Breast epithelium (tissue), 4 donors: ENCODE results near the gene SLC15A2. TPM values are rescaled to one million over a fixed set of nuclear protein-coding genes. Genes with fewer than 3 reads are reported as not detected.

ENCODE experiments used
- DNase-seq, 2 donors: peaks; one replicate each; pipeline ENCODE4 v3.0.0-alpha.2; 2019; ENCODE audit warnings: low spot score in 2 of 2
- H3K27ac ChIP-seq, 2 donors: fragments of 200-600 bp; sonication (generic) in 1 of 2; one replicate each; pipeline ENCODE4 v1.5.1; 2016 to 2019; ENCODE audit warnings: mild to moderate bottlenecking in 1 of 2
- H3K27me3 ChIP-seq, 2 donors: fragments of 200-600 bp; sonication (generic) in 1 of 2; one replicate each; pipeline versions ENCODE4 v1.5.1 to v1.6.0; 2017 to 2019; ENCODE audit warnings: control low read depth in 1 of 2, mild to moderate bottlenecking in 1 of 2
- H3K36me3 ChIP-seq: fragments of 200-600 bp; one replicate; pipeline ENCODE4 v1.5.1; 2019
- H3K4me1 ChIP-seq, 2 donors: fragments of 200-600 bp; sonication (generic); one replicate each; pipeline ENCODE4 v1.5.1; 2016 to 2019; ENCODE audit warnings: control low read depth in 1 of 2
- H3K4me3 ChIP-seq, 3 donors: fragments of 200-600 bp; sonication (generic); 1 replicate in 2 of 3; 2 replicates in 1 of 3; pipeline ENCODE4 v1.5.1; 2016 to 2019; ENCODE audit warnings: mild to moderate bottlenecking in 3 of 3, moderate library complexity in 2 of 3
- H3K9me3 ChIP-seq, 2 donors: fragments of 200-600 bp; sonication (generic) in 1 of 2; one replicate each; pipeline ENCODE4 v1.5.1; 2016 to 2019; ENCODE audit warnings: control low read depth in 1 of 2
- POLR2A ChIP-seq: fragments of 450-650 bp; IDR thresholded peaks from one replicate; pipeline ENCODE4 v1.6.1; 2016; ENCODE audit warnings: antibody characterized with exemption, mild to moderate bottlenecking, moderate library complexity
- POLR2AphosphoS5 ChIP-seq, 3 donors: sonication (generic); formaldehyde crosslinking; IDR thresholded peaks; one replicate each; pipeline ENCODE4 v1.6.1; 2017; ENCODE audit warnings: antibody characterized with exemption in 3 of 3
- intact Hi-C: fragments of 100-400 bp; cut with DNase I; formaldehyde crosslinking; loops from one replicate; pipeline ENCODE4 v1.15.1; 2023; ENCODE audit warnings: low total_unique reads
- total RNA-seq, 3 donors: library from RNA; depleted of rRNA; stranded (reverse); fragments of >200 nt; gene quantifications; one replicate each; pipeline ENCODE4 v1.1.0, GENCODE V29; 2016
- TF ChIP-seq, protein P1 (sequence below), 3 donors: fragments of 450-650 bp; IDR thresholded peaks; one replicate each; pipeline ENCODE4 v1.5.1; 2016 to 2017; ENCODE audit warnings: antibody characterized with exemption in 3 of 3, mild to moderate bottlenecking in 3 of 3, moderate library complexity in 3 of 3

Gene SLC15A2
- total RNA-seq, 3 donors from 2014 or later: 0.98 to 4.1 (median 2.2) TPM

DNA sequence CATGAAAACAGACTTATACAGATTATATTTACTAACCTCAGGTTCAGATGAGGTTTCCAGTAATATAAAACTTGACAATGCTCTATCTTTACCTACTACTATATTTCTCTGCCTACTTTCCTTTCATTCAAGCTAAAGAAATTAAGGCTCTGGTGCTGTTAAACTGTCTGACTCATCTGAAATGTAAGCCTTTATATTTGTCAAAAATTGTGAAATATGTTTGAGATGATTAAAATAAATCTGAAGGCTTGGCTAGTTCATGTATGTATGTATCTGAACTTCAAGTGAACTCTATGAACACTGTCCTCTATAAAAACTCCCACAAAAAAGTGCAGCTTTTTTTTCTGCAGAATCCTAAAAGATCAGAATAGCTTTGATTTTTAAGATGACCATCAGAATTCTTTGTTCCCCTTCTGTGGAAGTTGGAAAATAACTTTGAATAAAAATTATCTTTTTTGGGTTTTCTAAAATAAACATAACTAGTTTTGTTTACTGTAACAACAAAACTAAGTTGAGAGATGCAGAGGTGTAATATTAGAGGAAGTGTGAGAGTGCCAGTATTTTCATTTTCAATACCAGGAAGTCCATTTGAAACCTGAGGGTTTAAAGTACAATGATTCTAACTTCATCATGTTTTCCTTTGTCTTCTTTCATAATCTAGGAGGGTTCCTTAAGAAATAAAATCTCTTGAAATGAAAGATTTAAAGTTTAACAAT lies 85.7 kb downstream of the SLC15A2 start:
- H3K36me3 ChIP-seq: no peaks in the 10 kb centered on the region
- no peaks in the 10 kb centered on the region for H3K27me3 ChIP-seq
- H3K4me3 ChIP-seq: no peak overlapping the region
- DNase-seq: no peak
- intact Hi-C loops: no loop called here
- no peak for TF ChIP-seq POLR2AphosphoS5 (IDR thresholded peaks at IDR 0.05)
- TF ChIP-seq, protein P1, sequence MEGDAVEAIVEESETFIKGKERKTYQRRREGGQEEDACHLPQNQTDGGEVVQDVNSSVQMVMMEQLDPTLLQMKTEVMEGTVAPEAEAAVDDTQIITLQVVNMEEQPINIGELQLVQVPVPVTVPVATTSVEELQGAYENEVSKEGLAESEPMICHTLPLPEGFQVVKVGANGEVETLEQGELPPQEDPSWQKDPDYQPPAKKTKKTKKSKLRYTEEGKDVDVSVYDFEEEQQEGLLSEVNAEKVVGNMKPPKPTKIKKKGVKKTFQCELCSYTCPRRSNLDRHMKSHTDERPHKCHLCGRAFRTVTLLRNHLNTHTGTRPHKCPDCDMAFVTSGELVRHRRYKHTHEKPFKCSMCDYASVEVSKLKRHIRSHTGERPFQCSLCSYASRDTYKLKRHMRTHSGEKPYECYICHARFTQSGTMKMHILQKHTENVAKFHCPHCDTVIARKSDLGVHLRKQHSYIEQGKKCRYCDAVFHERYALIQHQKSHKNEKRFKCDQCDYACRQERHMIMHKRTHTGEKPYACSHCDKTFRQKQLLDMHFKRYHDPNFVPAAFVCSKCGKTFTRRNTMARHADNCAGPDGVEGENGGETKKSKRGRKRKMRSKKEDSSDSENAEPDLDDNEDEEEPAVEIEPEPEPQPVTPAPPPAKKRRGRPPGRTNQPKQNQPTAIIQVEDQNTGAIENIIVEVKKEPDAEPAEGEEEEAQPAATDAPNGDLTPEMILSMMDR (IDR thresholded peaks at IDR 0.05): no peak
- no peak for TF ChIP-seq POLR2A
- H3K27ac ChIP-seq: no peak overlapping the region
- H3K4me1 ChIP-seq: no peaks in the 10 kb centered on the region
- peaks cover 5 to 25% of the 10 kb centered on the region in 2 donors for H3K9me3 ChIP-seq

DNA sequence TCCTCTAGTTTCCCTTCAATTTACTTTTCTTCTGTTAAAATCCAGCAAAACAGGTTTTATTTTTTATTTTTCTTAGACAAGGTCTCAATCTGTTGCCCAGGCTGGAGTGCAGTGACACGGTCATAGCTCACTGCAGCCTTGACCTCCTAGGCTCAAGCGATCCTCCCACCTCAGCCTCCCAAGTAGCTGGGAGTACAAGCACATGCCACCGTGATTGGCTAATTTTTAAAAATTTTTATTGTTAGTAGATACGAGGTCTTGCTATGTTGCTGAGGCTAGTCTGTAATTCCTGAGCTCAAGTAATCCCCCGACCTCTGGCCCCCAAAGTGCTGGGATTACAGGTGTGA lies 86.2 kb downstream of the SLC15A2 start:
- H3K4me1 ChIP-seq: no peaks in the 10 kb centered on the region
- H3K9me3 ChIP-seq: peaks cover 5 to 25% of the 10 kb centered on the region in 2 donors
- H3K27ac ChIP-seq: no peak overlapping the region
- intact Hi-C loops: no loop called here
- TF ChIP-seq, protein P1 (IDR thresholded peaks at IDR 0.05): no peak
- no peak for TF ChIP-seq POLR2A
- TF ChIP-seq POLR2AphosphoS5 (IDR thresholded peaks at IDR 0.05): no peak
- no peaks in the 10 kb centered on the region for H3K27me3 ChIP-seq
- no peaks in the 10 kb centered on the region for H3K36me3 ChIP-seq
- no peak overlapping the region for H3K4me3 ChIP-seq
- no peak for DNase-seq

DNA sequence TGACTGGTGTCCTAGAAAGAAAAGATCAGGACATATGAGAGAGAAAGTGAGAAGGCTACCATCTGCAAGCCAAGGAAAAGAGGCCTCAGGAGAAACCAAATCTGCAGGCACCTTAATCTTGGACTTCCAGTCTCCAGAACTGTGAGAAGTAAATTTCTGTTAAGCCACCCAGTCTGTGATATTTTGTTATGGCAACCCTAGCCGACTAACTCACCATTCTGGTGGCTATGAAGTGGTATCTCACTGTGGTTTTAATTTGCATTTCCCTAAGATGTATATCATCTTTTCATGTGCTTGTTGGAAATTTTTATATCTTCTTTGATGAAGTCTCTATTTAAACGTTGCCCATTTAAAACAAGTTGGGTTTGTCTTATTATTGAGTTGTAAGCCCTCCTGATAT lies 87.3 kb downstream of the SLC15A2 start:
- TF ChIP-seq POLR2AphosphoS5 (IDR thresholded peaks at IDR 0.05) (no peak), POLR2A (no peak)
- TF ChIP-seq, protein P1 (IDR thresholded peaks at IDR 0.05): no peak
- Histone ChIP-seq H3K36me3 (no peaks in the 10 kb centered on the region), H3K4me3 (no peak overlapping the region), H3K27me3 (no peaks in the 10 kb centered on the region), H3K4me1 (no peaks in the 10 kb centered on the region), H3K9me3 (peaks cover 5 to 25% of the 10 kb centered on the region in 2 donors), H3K27ac (no peak overlapping the region)
- no peak for DNase-seq
- intact Hi-C loops: no loop called here

DNA sequence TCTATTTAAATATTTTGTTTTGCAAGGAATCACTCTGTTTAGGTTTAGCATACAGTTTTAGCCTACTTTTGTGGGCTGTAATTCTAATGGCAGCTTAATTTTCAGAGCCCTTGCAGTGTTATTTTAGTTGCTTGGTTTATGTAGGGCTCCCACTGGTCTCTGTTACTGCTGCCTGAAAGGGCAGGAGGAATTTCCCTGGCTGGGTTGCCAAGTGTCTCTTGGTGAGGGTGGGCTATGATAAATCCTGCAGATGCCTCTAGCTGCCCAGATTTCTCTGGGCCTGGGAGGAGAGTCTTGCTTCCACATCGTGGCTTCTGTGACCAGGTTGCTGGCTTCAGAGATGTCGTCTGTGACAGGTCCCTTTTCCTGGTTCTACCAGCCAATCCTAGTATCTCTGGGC lies 91.6 kb downstream of the SLC15A2 start:
- intact Hi-C loops: no loop called here
- no peak for DNase-seq
- H3K9me3 ChIP-seq: peaks cover 5 to 18% of the 10 kb centered on the region in 2 donors
- no peak overlapping the region for H3K4me3 ChIP-seq
- H3K36me3 ChIP-seq: no peaks in the 10 kb centered on the region
- H3K4me1 ChIP-seq: no peaks in the 10 kb centered on the region
- H3K27ac ChIP-seq: no peak overlapping the region
- TF ChIP-seq POLR2A (no peak), POLR2AphosphoS5 (IDR thresholded peaks at IDR 0.05) (no peak)
- TF ChIP-seq, protein P1 (IDR thresholded peaks at IDR 0.05): no peak
- no peaks in the 10 kb centered on the region for H3K27me3 ChIP-seq

DNA sequence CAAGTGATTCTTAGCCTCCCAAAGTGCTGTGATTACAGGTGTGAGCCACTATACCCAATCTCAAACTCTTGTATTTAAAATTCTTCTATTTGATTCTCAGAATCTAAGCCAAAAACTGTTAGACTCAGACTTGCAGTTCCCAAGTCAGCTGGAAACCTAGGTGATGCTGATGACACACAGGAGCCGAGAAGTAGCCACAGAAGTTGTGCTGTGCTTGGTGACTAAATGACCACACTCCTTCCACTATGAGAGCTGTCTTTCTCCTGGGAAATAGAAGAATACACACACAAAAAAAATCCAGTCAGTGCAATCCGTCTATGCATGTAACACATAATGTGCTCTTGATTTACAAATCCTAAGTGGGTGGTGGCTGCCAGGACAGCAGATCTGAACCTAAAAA lies 93.9 kb downstream of the SLC15A2 start:
- Histone ChIP-seq H3K4me3 (no peak overlapping the region), H3K9me3 (peaks cover 4 to 12% of the 10 kb centered on the region in 2 donors), H3K27me3 (no peaks in the 10 kb centered on the region), H3K4me1 (no peaks in the 10 kb centered on the region), H3K27ac (no peak overlapping the region), H3K36me3 (no peaks in the 10 kb centered on the region)
- DNase-seq: no peak
- intact Hi-C loops: no loop called here
- TF ChIP-seq POLR2A (no peak), POLR2AphosphoS5 (IDR thresholded peaks at IDR 0.05) (no peak)
- TF ChIP-seq, protein P1 (IDR thresholded peaks at IDR 0.05): no peak
